ENCODE measurements around the gene HCAR1.
"Not testable (repeated sequence)": the region's sequence is repeated elsewhere in the genome, so short reads cannot be mapped to it uniquely, and the experiment has no call there.

DNA sequence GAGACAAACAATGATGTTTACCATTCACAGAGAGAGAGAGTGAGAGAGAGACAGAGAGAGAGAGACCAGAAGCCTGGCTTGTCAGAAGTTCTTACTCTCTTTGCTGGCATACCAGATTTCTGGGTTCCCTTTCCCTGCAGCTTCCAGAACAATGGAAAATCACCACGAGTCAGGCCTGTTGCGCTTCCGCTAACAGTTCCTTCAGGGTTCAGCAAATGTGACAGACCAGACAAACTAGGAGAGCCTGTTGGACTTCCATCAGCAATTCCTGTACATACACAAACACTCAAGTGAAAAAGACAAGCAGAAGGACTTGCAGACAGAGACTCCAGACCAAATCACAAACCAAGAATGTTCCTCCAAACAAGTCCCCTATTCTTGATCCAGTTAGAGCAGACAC, 21.4 kb downstream of the HCAR1 start:
- not testable (repeated sequence) for TF ChIP-seq CTCF (IDR thresholded peaks at IDR 0.05; ENCODE audit: borderline replicate concordance, extremely low read depth, low read length, poor library complexity, severe bottlenecking); EZH2 (IDR thresholded peaks at IDR 0.05; ENCODE audit: borderline replicate concordance, low read depth, low read length, severe bottlenecking)

Data from DND-41 (cell line).